ENCODE data around the gene TAS2R38. TPM values are rescaled to one million over a fixed set of nuclear protein-coding genes. Genes with fewer than 3 reads are reported as not detected.

TAS2R38 gene
- total RNA-seq, 1 experiment from 2014 or later, result not detected

- no peaks in the 10 kb centered on the region for H3K79me2 ChIP-seq (ENCODE audit: insufficient read depth, low read length)
- H3K9ac ChIP-seq (ENCODE audit: low read length), result no peak overlapping the region
- H3K27me3 ChIP-seq (ENCODE audit: insufficient read depth, low read length), result no peaks in the 10 kb centered on the region
- no TSS peak for BruUV-seq (replicated peaks)
- POLR2A ChIA-PET, result no interaction called here
- no peaks in the 10 kb centered on the region for H3K36me3 ChIP-seq (ENCODE audit: control insufficient read depth in 1 of 2, insufficient read depth in 2 of 2, low read length in 2 of 2)
- CTCF ChIA-PET, result no interaction called here
- no peak overlapping the region for H2AFZ ChIP-seq (ENCODE audit: low read depth, low read length, poor library complexity, severe bottlenecking)
- intact Hi-C loops (cut with micrococcal nuclease), result loop anchor here (5.0 kb wide), 1 partner anchor 327 kb away; no protein-coding TSS in a partner anchor
- H3K9me2 ChIP-seq (ENCODE audit: insufficient read depth), result no peaks in the 10 kb centered on the region
- DNase-seq (ENCODE audit: low read depth, low spot score), result no peak
- H3K27ac ChIP-seq (ENCODE audit: low read depth, low read length), result no peak overlapping the region
- H4K20me1 ChIP-seq (ENCODE audit: insufficient read depth), result no peaks in the 10 kb centered on the region
- peaks cover 0 to 5% of the 10 kb centered on the region in 2 experiments; a peak in 2 of 4 replicates for H3K4me1 ChIP-seq (ENCODE audit: control insufficient read depth in 1 of 2, insufficient read depth in 2 of 2, low read length in 2 of 2)
- RAD21 ChIA-PET (ENCODE audit: low non-redundant PET in 1 of 2, low total read pairs in 2 of 2, uncharacterized antibody in 2 of 2, unreplicated experiment in 2 of 2), result no interaction called here
- H3K4me3 ChIP-seq (replicated peaks in 1 of 2; ENCODE audit: low read depth in 1 of 2, low read length in 2 of 2), result no peak overlapping the region
- ATAC-seq, result no peak
- no peak for TF ChIP-seq ELF1 (IDR thresholded peaks at IDR 0.05; ENCODE audit: borderline replicate concordance, low read depth)
- TF ChIP-seq ZBTB33 (IDR thresholded peaks at IDR 0.05; ENCODE audit: extremely low read depth, insufficient replicate concordance, low read length), result no peak
- no peak for TF ChIP-seq EGR1 (IDR thresholded peaks at IDR 0.05; ENCODE audit: low read depth)
- TF ChIP-seq TCF7L2 (IDR thresholded peaks at IDR 0.05; ENCODE audit: borderline replicate concordance, extremely low read depth, insufficient read depth, insufficient read length), result no peak
- no peak for TF ChIP-seq MAX (IDR thresholded peaks at IDR 0.05)
- TF ChIP-seq CEBPB (IDR thresholded peaks at IDR 0.05; ENCODE audit: low read depth), result no peak
- no peak for TF ChIP-seq EZH2phosphoT487 (IDR thresholded peaks at IDR 0.05; ENCODE audit: borderline replicate concordance)
- TF ChIP-seq SRF (IDR thresholded peaks at IDR 0.05; ENCODE audit: low read depth), result no peak
- TF ChIP-seq POLR2AphosphoS5 (IDR thresholded peaks at IDR 0.05; ENCODE audit: low read depth, low read length), result no peak
- no peak for TF ChIP-seq POLR2A (IDR thresholded peaks at IDR 0.05; ENCODE audit: borderline replicate concordance, extremely low read depth, insufficient read depth, insufficient read length)
- TF ChIP-seq ATF3 (IDR thresholded peaks at IDR 0.05), result no peak
- no peak for TF ChIP-seq REST (IDR thresholded peaks at IDR 0.05; ENCODE audit: low read depth)
- no peak for TF ChIP-seq ZNF274 (IDR thresholded peaks at IDR 0.05; ENCODE audit: low read depth, low read length)
- TF ChIP-seq EZH2 (IDR thresholded peaks at IDR 0.05), result no peak
- TF ChIP-seq CBX3 (IDR thresholded peaks at IDR 0.05; ENCODE audit: low read depth), result no peak
- TF ChIP-seq SP1 (IDR thresholded peaks at IDR 0.05; ENCODE audit: low read depth), result no peak
- no peaks in the 10 kb centered on the region for H3K9me3 ChIP-seq (ENCODE audit: control insufficient read depth in 1 of 2, insufficient read depth in 1 of 2, low read depth in 1 of 2, low read length in 2 of 2)
- H3K4me2 ChIP-seq (ENCODE audit: low read length), result no peak overlapping the region
Observed at GRCh38 chr7:141979568-141979967, 6.0 kb upstream of the TAS2R38 start.

All from HCT116 (cell line).